PC-9 (cell line): ENCODE results near the gene SNRNP70. TPM values are rescaled to one million over a fixed set of nuclear protein-coding genes. Genes with fewer than 3 reads are reported as not detected.

ENCODE experiments used
- BruUV-seq: library from RNA; stranded (reverse); fragments of 400-500 nt; replicated peaks from 2 replicates; lab custom pipeline; 2021; lab: Mats Ljungman, UMichigan
- CTCF ChIA-PET: fragments of 300-600 bp; sonication (Branson Sonifier 250); formaldehyde crosslinking; loops from one replicate; lab custom pipeline; 2022; ENCODE audit warnings: antibody characterized with exemption; lab: Charles Lee
- POLR2A ChIA-PET: fragments of 300-600 bp; sonication (Branson Sonifier 250); formaldehyde crosslinking; loops from one replicate; lab custom pipeline; 2022; ENCODE audit warnings: antibody characterized with exemption; ENCODE audit not compliant: unreplicated experiment; lab: Charles Lee
- DNase-seq, 2 experiments: peaks; one replicate each; pipeline versions ENCODE4 v3.0.0 to v3.0.0-alpha.2; 2015 to 2022; ENCODE audit warnings: mixed read lengths in 1 of 2
- H2AFZ ChIP-seq: fragments of 200-600 bp; sonication (generic); 2 replicates; pipeline ENCODE4 v1.8.1; 2017; ENCODE audit warnings: antibody characterized with exemption
- H3F3A ChIP-seq: fragments of 200-600 bp; sonication (generic); 2 replicates; pipeline ENCODE4 v1.8.1; 2017; ENCODE audit warnings: antibody characterized with exemption, mild to moderate bottlenecking, low read depth; ENCODE audit not compliant: insufficient read depth
- H3K27ac ChIP-seq: fragments of 200-600 bp; sonication (generic); 2 replicates; pipeline ENCODE4 v1.6.1; 2016; ENCODE audit warnings: mixed run types
- H3K27me3 ChIP-seq: fragments of 200-600 bp; sonication (generic); 2 replicates; pipeline ENCODE4 v1.6.1; 2016; ENCODE audit warnings: low read depth, mixed run types; ENCODE audit not compliant: insufficient read depth
- H3K36me3 ChIP-seq: fragments of 200-600 bp; sonication (generic); 2 replicates; pipeline ENCODE4 v1.6.1; 2016; ENCODE audit warnings: low read depth, mixed run types
- H3K4me1 ChIP-seq: fragments of 200-600 bp; sonication (generic); replicated peaks from 2 replicates; pipeline ENCODE4 v1.6.1; 2016; ENCODE audit warnings: mixed run types; ENCODE audit not compliant: insufficient read depth
- H3K4me2 ChIP-seq: fragments of 200-600 bp; sonication (generic); 2 replicates; pipeline ENCODE4 v1.6.1; 2017; ENCODE audit warnings: mixed run types
- H3K4me3 ChIP-seq: fragments of 200-600 bp; sonication (generic); 2 replicates; pipeline ENCODE4 v1.6.1; 2016; ENCODE audit warnings: mixed run types
- H3K79me2 ChIP-seq: fragments of 200-600 bp; sonication (generic); 2 replicates; pipeline ENCODE4 v1.6.1; 2017; ENCODE audit warnings: low read depth, mixed run types
- H3K9me2 ChIP-seq: fragments of 200-600 bp; sonication (generic); 2 replicates; pipeline ENCODE4 v1.8.1; 2017; ENCODE audit warnings: mild to moderate bottlenecking; ENCODE audit not compliant: insufficient read depth
- H3K9me3 ChIP-seq: fragments of 200-600 bp; sonication (generic); 2 replicates; pipeline ENCODE4 v1.8.1; 2016; ENCODE audit warnings: low read depth; ENCODE audit not compliant: insufficient read depth
- H4K20me1 ChIP-seq: fragments of 200-600 bp; sonication (generic); 2 replicates; pipeline ENCODE4 v1.8.1; 2017; ENCODE audit not compliant: insufficient read depth
- CTCF ChIP-seq: fragments of 200-600 bp; sonication (generic); conservative IDR thresholded peaks from 2 replicates; pipeline ENCODE4 v1.6.1; 2017; ENCODE audit warnings: mixed run types, antibody characterized with exemption, mild to moderate bottlenecking, moderate library complexity
- EZH2 ChIP-seq: fragments of 200-600 bp; sonication (generic); IDR thresholded peaks from 2 replicates; pipeline ENCODE4 v1.8.0; 2017; ENCODE audit warnings: antibody characterized with exemption, low read depth
- intact Hi-C: fragments of 100-400 bp; cut with micrococcal nuclease; formaldehyde crosslinking; loops from one replicate; pipeline ENCODE4 v1.10.0; 2022; ENCODE audit not compliant: unreplicated experiment
- total RNA-seq: library from RNA; stranded (reverse); gene quantifications from 2 replicates; pipeline ENCODE4 v1.2.3, GENCODE V29; 2021

The SNRNP70 gene
- total RNA-seq, 1 experiment from 2014 or later, result 199 TPM

- no peak for DNase-seq
- Histone ChIP-seq H3F3A (peaks cover 24% of the 10 kb centered on the region; the same call in 1 of the 2 replicates), H3K4me2 (peak overlapping the region; percentile 99), H3K4me3 (peak overlapping the region; percentile 88; the same call in 1 of the 2 replicates), H3K79me2 (no peaks in the 10 kb centered on the region), H4K20me1 (no peaks in the 10 kb centered on the region), H3K9me2 (no peaks in the 10 kb centered on the region), H3K27me3 (no peaks in the 10 kb centered on the region), H3K27ac (no peak overlapping the region), H3K9me3 (no peaks in the 10 kb centered on the region), H3K4me1 (peaks cover 16% of the 10 kb centered on the region; the same call in 1 of the 2 replicates), H2AFZ (no peak overlapping the region), H3K36me3 (no peaks in the 10 kb centered on the region)
- no TSS peak for BruUV-seq
- TF ChIP-seq CTCF, result no peak
- no peak for TF ChIP-seq EZH2
- intact Hi-C loops, result loop anchor here (2.0 kb wide), 1 partner anchor 29 kb away; the partner anchor contains the start of genes C19orf73 and PPFIA3
- POLR2A ChIA-PET, result interaction anchor here (0.6 kb wide), 1 partner anchor 54 kb away, joined by 6 read pairs; no protein-coding TSS in a partner anchor
- CTCF ChIA-PET, result no interaction called here
Measured at GRCh38 chr19:49148044-49148682, 62.9 kb downstream of the SNRNP70 start.

- no peaks in the 10 kb centered on the region for H3K27me3 ChIP-seq
- H3K4me1 ChIP-seq, result peaks cover 16% of the 10 kb centered on the region; the same call in 1 of the 2 replicates
- no peaks in the 10 kb centered on the region for H3K9me2 ChIP-seq
- 0 out of 2 replicates have a peak overlapping the region, but pooled peaks have one; percentile 37 for H3K27ac ChIP-seq
- H2AFZ ChIP-seq, result peak overlapping the region; percentile 92
- no TSS peak for BruUV-seq
- peaks cover 24% of the 10 kb centered on the region; the same call in 1 of the 2 replicates for H3F3A ChIP-seq
- DNase-seq, result peak; percentile 95 to 100
- ChIA-PET POLR2A (interaction anchor here (0.6 kb wide), 4 partner anchors 16 to 76 kb away, joined by 5 to 15 read pairs (median 10); no protein-coding TSS in a partner anchor), CTCF (interaction anchor here (0.6 to 0.9 kb wide), 4 partner anchors 50 to 354 kb away, joined by 3 to 7 read pairs (median 5); no protein-coding TSS in a partner anchor)
- H3K36me3 ChIP-seq, result no peaks in the 10 kb centered on the region
- TF ChIP-seq CTCF (no peak), EZH2 (no peak)
- H3K9me3 ChIP-seq, result no peaks in the 10 kb centered on the region
- peak overlapping the region; percentile 88 for H3K4me3 ChIP-seq
- peak overlapping the region; percentile 99 for H3K4me2 ChIP-seq
- no peaks in the 10 kb centered on the region for H4K20me1 ChIP-seq
- intact Hi-C loops, result loop anchor here (2.0 kb wide), 1 partner anchor 30 kb away; the partner anchor contains the start of genes C19orf73 and PPFIA3
- no peaks in the 10 kb centered on the region for H3K79me2 ChIP-seq
Measured at GRCh38 chr19:49148784-49149651, 63.8 kb downstream of the SNRNP70 start.

GRCh38 chr19:49149652-49150105 lies 64.4 kb downstream of the SNRNP70 start:
- H2AFZ ChIP-seq, result peak overlapping the region; percentile 92
- peaks cover 16% of the 10 kb centered on the region; the same call in 1 of the 2 replicates for H3K4me1 ChIP-seq
- intact Hi-C loops, result loop anchor here (2.0 kb wide), 1 partner anchor 31 kb away; the partner anchor contains the start of genes C19orf73 and PPFIA3
- no peaks in the 10 kb centered on the region for H4K20me1 ChIP-seq
- H3K36me3 ChIP-seq, result no peaks in the 10 kb centered on the region
- TF ChIP-seq CTCF, result no peak
- no peak for TF ChIP-seq EZH2
- no peaks in the 10 kb centered on the region for H3K9me3 ChIP-seq
- no peaks in the 10 kb centered on the region for H3K9me2 ChIP-seq
- H3K4me3 ChIP-seq, result peak overlapping the region; percentile 88
- H3F3A ChIP-seq, result peaks cover 24% of the 10 kb centered on the region; the same call in 1 of the 2 replicates
- H3K27ac ChIP-seq, result peak overlapping the region; percentile 37
- ChIA-PET POLR2A (interaction anchor here (0.6 kb wide), 1 partner anchor 307 kb away, joined by 9 read pairs; no protein-coding TSS in a partner anchor), CTCF (interaction anchor here (0.6 to 0.9 kb wide), 3 partner anchors 49 to 59 kb away, joined by 3 to 7 read pairs (median 5); no protein-coding TSS in a partner anchor)
- peak overlapping the region; percentile 99 for H3K4me2 ChIP-seq
- no peaks in the 10 kb centered on the region for H3K27me3 ChIP-seq
- no peaks in the 10 kb centered on the region for H3K79me2 ChIP-seq
- TSS peak; percentile 80 for BruUV-seq
- peak; percentile 61 to 70 for DNase-seq
